Occipital lobe (tissue), 2 donors: ENCODE measurements around the gene CCDC88B. TPM values are rescaled to one million over a fixed set of nuclear protein-coding genes. Genes with fewer than 3 reads are reported as not detected.

Source experiments
- DNase-seq: peaks from one replicate; lab custom pipeline; 2025; lab: John Stamatoyannopoulos, UW
- total RNA-seq: library from RNA; depleted of rRNA; stranded (reverse); fragments of >200 nt; gene quantifications from one replicate; pipeline ENCODE4 v1.2.3, GENCODE V29; 2014

CCDC88B gene
- total RNA-seq, 1 donor from 2014 or later: 1.4 TPM

GRCh38 chr11:64343767-64344559 is 4.0 kb downstream of the CCDC88B start:
- DNase-seq: no peak

- no peak for DNase-seq
These were observed 4.8 kb downstream of the CCDC88B start for GRCh38 chr11:64344787-64345186.

GRCh38 chr11:64347193-64347867 is 7.3 kb downstream of the CCDC88B start:
- DNase-seq: no peak

GRCh38 chr11:64348383-64349024 is 8.5 kb downstream of the CCDC88B start:
- no peak for DNase-seq

GRCh38 chr11:64349025-64349387 is 9.0 kb downstream of the CCDC88B start:
- DNase-seq: no peak

GRCh38 chr11:64349404-64349803 is 9.4 kb downstream of the CCDC88B start:
- no peak for DNase-seq

GRCh38 chr11:64351136-64351631 is 11.2 kb downstream of the CCDC88B start:
- DNase-seq: no peak

- DNase-seq: no peak
These were observed 12.3 kb downstream of the CCDC88B start for GRCh38 chr11:64352099-64352994.

GRCh38 chr11:64352995-64353714 is 13.2 kb downstream of the CCDC88B start:
- no peak for DNase-seq

GRCh38 chr11:64353715-64354506 is 13.9 kb downstream of the CCDC88B start:
- no peak for DNase-seq

GRCh38 chr11:64355078-64355940 is 15.3 kb downstream of the CCDC88B start:
- peak; percentile 42 for DNase-seq

GRCh38 chr11:64356498-64357411 is 16.8 kb downstream of the CCDC88B start:
- no peak for DNase-seq

- no peak for DNase-seq
These were observed 17.4 kb downstream of the CCDC88B start for GRCh38 chr11:64357446-64357845.

GRCh38 chr11:64357904-64358535 is 18.0 kb downstream of the CCDC88B start:
- no peak for DNase-seq

GRCh38 chr11:64358536-64358906 is 18.5 kb downstream of the CCDC88B start:
- DNase-seq: no peak

GRCh38 chr11:64358907-64359711 is 19.1 kb downstream of the CCDC88B start, which contains the start of gene RPS6KA4:
Gene RPS6KA4, plus strand, starts transcription at chr11:64359162. Its CDS starts 74 bp downstream, at chr11:64359236.
- DNase-seq: peak; percentile 23
